GM23338 (cell line): ENCODE data around the gene CPB1.

Experiments used
- CREB1 ChIP-seq: fragments of 250-450 bp; sonication (Bioruptor Pico); IDR thresholded peaks from 2 replicates; pipeline ENCODE4 v1.5.0; 2020; ENCODE audit warnings: low read depth, mild to moderate bottlenecking, moderate library complexity
- EZH2 ChIP-seq: fragments of 200-600 bp; sonication (generic); IDR thresholded peaks from one replicate; pipeline ENCODE4 v1.8.0; 2017; ENCODE audit warnings: antibody characterized with exemption, mild to moderate bottlenecking, low read depth; ENCODE audit not compliant: unreplicated experiment
- EZH2phosphoT487 ChIP-seq: fragments of 200-600 bp; sonication (generic); IDR thresholded peaks from one replicate; pipeline ENCODE4 v1.8.1; 2018; ENCODE audit warnings: antibody characterized with exemption; ENCODE audit not compliant: unreplicated experiment
- JUNB ChIP-seq: IDR thresholded peaks from one replicate; pipeline ENCODE4 v1.6.1; 2016; ENCODE audit warnings: antibody characterized with exemption; ENCODE audit not compliant: unreplicated experiment
- POLR2AphosphoS5 ChIP-seq: IDR thresholded peaks from 2 replicates; pipeline ENCODE4 v1.6.1; 2016; ENCODE audit warnings: antibody characterized with exemption, low read depth
- ZNF114 ChIP-seq: fragments of 250-450 bp; sonication (Bioruptor Pico); IDR thresholded peaks from 2 replicates; pipeline ENCODE4 v1.5.0; 2020; ENCODE audit warnings: mild to moderate bottlenecking, moderate library complexity
- TF ChIP-seq, protein P1 (sequence below), 2 experiments: fragments of 200-600 bp in 1 of 2; sonication (generic) in 1 of 2; conservative IDR thresholded peaks; 2 replicates each; pipeline versions ENCODE4 v1.5.1 to v1.6.1; 2016 to 2017; ENCODE audit warnings: antibody characterized with exemption in 2 of 2, low read depth in 2 of 2, mild to moderate bottlenecking in 2 of 2, moderate library complexity in 1 of 2
- TF ChIP-seq, protein P2 (sequence below): IDR thresholded peaks from 2 replicates; pipeline ENCODE4 v1.6.1; 2016; ENCODE audit warnings: antibody characterized with exemption
- TF ChIP-seq, protein P3 (sequence below): IDR thresholded peaks from one replicate; pipeline ENCODE4 v1.6.1; 2018; ENCODE audit warnings: antibody characterized with exemption; ENCODE audit not compliant: unreplicated experiment

DNA sequence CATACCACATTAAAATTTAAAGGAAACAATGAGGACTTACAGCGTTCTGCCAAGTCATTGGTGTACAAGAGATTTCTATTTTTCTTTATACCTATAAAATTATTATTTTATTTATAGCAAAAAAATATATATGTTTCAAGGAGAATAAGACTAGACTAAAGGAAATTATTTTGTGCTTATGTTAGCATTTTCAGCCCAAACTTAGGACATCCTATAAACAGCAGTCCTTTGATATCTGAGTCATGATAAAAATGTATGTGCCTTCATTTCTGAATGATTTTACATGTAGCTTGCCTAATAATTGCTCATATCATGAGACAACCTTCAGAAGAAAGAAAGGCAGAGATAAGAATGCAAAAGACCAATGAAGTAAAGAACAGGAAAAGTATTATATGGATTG lies 20.8 kb downstream of the CPB1 start:
- no peak for TF ChIP-seq CREB1 (CRISPR knock-in tag)
- TF ChIP-seq, protein P1, sequence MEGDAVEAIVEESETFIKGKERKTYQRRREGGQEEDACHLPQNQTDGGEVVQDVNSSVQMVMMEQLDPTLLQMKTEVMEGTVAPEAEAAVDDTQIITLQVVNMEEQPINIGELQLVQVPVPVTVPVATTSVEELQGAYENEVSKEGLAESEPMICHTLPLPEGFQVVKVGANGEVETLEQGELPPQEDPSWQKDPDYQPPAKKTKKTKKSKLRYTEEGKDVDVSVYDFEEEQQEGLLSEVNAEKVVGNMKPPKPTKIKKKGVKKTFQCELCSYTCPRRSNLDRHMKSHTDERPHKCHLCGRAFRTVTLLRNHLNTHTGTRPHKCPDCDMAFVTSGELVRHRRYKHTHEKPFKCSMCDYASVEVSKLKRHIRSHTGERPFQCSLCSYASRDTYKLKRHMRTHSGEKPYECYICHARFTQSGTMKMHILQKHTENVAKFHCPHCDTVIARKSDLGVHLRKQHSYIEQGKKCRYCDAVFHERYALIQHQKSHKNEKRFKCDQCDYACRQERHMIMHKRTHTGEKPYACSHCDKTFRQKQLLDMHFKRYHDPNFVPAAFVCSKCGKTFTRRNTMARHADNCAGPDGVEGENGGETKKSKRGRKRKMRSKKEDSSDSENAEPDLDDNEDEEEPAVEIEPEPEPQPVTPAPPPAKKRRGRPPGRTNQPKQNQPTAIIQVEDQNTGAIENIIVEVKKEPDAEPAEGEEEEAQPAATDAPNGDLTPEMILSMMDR (conservative IDR thresholded peaks at IDR 0.05; ENCODE audit: low read depth in 2 of 2): no peak
- no peak for TF ChIP-seq POLR2AphosphoS5
- no peak for TF ChIP-seq EZH2
- no peak for TF ChIP-seq JUNB
- no peak for TF ChIP-seq EZH2phosphoT487
- TF ChIP-seq, protein P2, sequence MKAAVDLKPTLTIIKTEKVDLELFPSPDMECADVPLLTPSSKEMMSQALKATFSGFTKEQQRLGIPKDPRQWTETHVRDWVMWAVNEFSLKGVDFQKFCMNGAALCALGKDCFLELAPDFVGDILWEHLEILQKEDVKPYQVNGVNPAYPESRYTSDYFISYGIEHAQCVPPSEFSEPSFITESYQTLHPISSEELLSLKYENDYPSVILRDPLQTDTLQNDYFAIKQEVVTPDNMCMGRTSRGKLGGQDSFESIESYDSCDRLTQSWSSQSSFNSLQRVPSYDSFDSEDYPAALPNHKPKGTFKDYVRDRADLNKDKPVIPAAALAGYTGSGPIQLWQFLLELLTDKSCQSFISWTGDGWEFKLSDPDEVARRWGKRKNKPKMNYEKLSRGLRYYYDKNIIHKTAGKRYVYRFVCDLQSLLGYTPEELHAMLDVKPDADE: no peak
- TF ChIP-seq, protein P3, sequence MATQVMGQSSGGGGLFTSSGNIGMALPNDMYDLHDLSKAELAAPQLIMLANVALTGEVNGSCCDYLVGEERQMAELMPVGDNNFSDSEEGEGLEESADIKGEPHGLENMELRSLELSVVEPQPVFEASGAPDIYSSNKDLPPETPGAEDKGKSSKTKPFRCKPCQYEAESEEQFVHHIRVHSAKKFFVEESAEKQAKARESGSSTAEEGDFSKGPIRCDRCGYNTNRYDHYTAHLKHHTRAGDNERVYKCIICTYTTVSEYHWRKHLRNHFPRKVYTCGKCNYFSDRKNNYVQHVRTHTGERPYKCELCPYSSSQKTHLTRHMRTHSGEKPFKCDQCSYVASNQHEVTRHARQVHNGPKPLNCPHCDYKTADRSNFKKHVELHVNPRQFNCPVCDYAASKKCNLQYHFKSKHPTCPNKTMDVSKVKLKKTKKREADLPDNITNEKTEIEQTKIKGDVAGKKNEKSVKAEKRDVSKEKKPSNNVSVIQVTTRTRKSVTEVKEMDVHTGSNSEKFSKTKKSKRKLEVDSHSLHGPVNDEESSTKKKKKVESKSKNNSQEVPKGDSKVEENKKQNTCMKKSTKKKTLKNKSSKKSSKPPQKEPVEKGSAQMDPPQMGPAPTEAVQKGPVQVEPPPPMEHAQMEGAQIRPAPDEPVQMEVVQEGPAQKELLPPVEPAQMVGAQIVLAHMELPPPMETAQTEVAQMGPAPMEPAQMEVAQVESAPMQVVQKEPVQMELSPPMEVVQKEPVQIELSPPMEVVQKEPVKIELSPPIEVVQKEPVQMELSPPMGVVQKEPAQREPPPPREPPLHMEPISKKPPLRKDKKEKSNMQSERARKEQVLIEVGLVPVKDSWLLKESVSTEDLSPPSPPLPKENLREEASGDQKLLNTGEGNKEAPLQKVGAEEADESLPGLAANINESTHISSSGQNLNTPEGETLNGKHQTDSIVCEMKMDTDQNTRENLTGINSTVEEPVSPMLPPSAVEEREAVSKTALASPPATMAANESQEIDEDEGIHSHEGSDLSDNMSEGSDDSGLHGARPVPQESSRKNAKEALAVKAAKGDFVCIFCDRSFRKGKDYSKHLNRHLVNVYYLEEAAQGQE: no peak
- no peak for TF ChIP-seq ZNF114 (CRISPR knock-in tag)
